Measurements from ENCODE around the gene THADA.

Gene THADA

GRCh38 chr2:43270930-43271615 lies 324.8 kb downstream of the THADA start:
- Histone ChIP-seq H3K4me3 (ENCODE audit: insufficient read depth, low read depth, low read length) (no peak overlapping the region), H3K27me3 (ENCODE audit: control insufficient read depth, insufficient read depth, low read length, poor library complexity, severe bottlenecking) (no peaks in the 10 kb centered on the region), H3K9me3 (ENCODE audit: control insufficient read depth, low read length) (no peaks in the 10 kb centered on the region), H3K4me1 (ENCODE audit: control insufficient read depth, insufficient read depth, low read length) (peaks cover 24% of the 10 kb centered on the region), H3K36me3 (ENCODE audit: control insufficient read depth, insufficient read depth, low read length) (no peaks in the 10 kb centered on the region), H3K27ac (ENCODE audit: insufficient read depth, low read depth, low read length, poor library complexity, severe bottlenecking) (no peak overlapping the region)
- WGBS, 2 experiments, result 94 to 97% methylated on average over 4 of the region's 4 CpGs

- Histone ChIP-seq H3K36me3 (ENCODE audit: control insufficient read depth, insufficient read depth, low read length) (no peaks in the 10 kb centered on the region), H3K27ac (ENCODE audit: insufficient read depth, low read depth, low read length, poor library complexity, severe bottlenecking) (no peak overlapping the region), H3K9me3 (ENCODE audit: control insufficient read depth, low read length) (no peaks in the 10 kb centered on the region), H3K4me3 (ENCODE audit: insufficient read depth, low read depth, low read length) (no peak overlapping the region), H3K27me3 (ENCODE audit: control insufficient read depth, insufficient read depth, low read length, poor library complexity, severe bottlenecking) (no peaks in the 10 kb centered on the region), H3K4me1 (ENCODE audit: control insufficient read depth, insufficient read depth, low read length) (peaks cover 24% of the 10 kb centered on the region)
- 90% methylated on average over 2 of the region's 2 CpGs for WGBS, 2 experiments
These were observed 325.4 kb downstream of the THADA start for GRCh38 chr2:43270461-43270860.

- H3K27me3 ChIP-seq (ENCODE audit: control insufficient read depth, insufficient read depth, low read length, poor library complexity, severe bottlenecking), result no peaks in the 10 kb centered on the region
- no peak overlapping the region for H3K27ac ChIP-seq (ENCODE audit: insufficient read depth, low read depth, low read length, poor library complexity, severe bottlenecking)
- no peaks in the 10 kb centered on the region for H3K36me3 ChIP-seq (ENCODE audit: control insufficient read depth, insufficient read depth, low read length)
- H3K4me3 ChIP-seq (ENCODE audit: insufficient read depth, low read depth, low read length), result no peak overlapping the region
- peaks cover 31% of the 10 kb centered on the region for H3K4me1 ChIP-seq (ENCODE audit: control insufficient read depth, insufficient read depth, low read length)
- WGBS, 2 experiments, result 82 to 91% methylated on average over 3 of the region's 3 CpGs
- no peaks in the 10 kb centered on the region for H3K9me3 ChIP-seq (ENCODE audit: control insufficient read depth, low read length)
These were observed 326.1 kb downstream of the THADA start for GRCh38 chr2:43269706-43270105.

- no peaks in the 10 kb centered on the region for H3K36me3 ChIP-seq (ENCODE audit: control insufficient read depth, insufficient read depth, low read length)
- no peaks in the 10 kb centered on the region for H3K27me3 ChIP-seq (ENCODE audit: control insufficient read depth, insufficient read depth, low read length, poor library complexity, severe bottlenecking)
- H3K4me1 ChIP-seq (ENCODE audit: control insufficient read depth, insufficient read depth, low read length), result peaks cover 30% of the 10 kb centered on the region
- H3K4me3 ChIP-seq (ENCODE audit: insufficient read depth, low read depth, low read length), result no peak overlapping the region
- WGBS, 2 experiments, result 73 to 77% methylated on average over 14 of the region's 14 CpGs
- H3K9me3 ChIP-seq (ENCODE audit: control insufficient read depth, low read length), result no peaks in the 10 kb centered on the region
- H3K27ac ChIP-seq (ENCODE audit: insufficient read depth, low read depth, low read length, poor library complexity, severe bottlenecking), result no peak overlapping the region
These were observed 326.7 kb downstream of the THADA start for GRCh38 chr2:43269074-43269572.

GRCh38 chr2:43268066-43268953 lies 327.5 kb downstream of the THADA start:
- 87 to 88% methylated on average over 10 of the region's 10 CpGs for WGBS, 2 experiments
- H3K36me3 ChIP-seq (ENCODE audit: control insufficient read depth, insufficient read depth, low read length), result no peaks in the 10 kb centered on the region
- peaks cover 26% of the 10 kb centered on the region for H3K4me1 ChIP-seq (ENCODE audit: control insufficient read depth, insufficient read depth, low read length)
- no peak overlapping the region for H3K4me3 ChIP-seq (ENCODE audit: insufficient read depth, low read depth, low read length)
- H3K27ac ChIP-seq (ENCODE audit: insufficient read depth, low read depth, low read length, poor library complexity, severe bottlenecking), result no peak overlapping the region
- H3K9me3 ChIP-seq (ENCODE audit: control insufficient read depth, low read length), result no peaks in the 10 kb centered on the region
- H3K27me3 ChIP-seq (ENCODE audit: control insufficient read depth, insufficient read depth, low read length, poor library complexity, severe bottlenecking), result no peaks in the 10 kb centered on the region

GRCh38 chr2:43267381-43267780 lies 328.5 kb downstream of the THADA start:
- Histone ChIP-seq H3K27me3 (ENCODE audit: control insufficient read depth, insufficient read depth, low read length, poor library complexity, severe bottlenecking) (no peaks in the 10 kb centered on the region), H3K4me3 (ENCODE audit: insufficient read depth, low read depth, low read length) (no peak overlapping the region), H3K9me3 (ENCODE audit: control insufficient read depth, low read length) (no peaks in the 10 kb centered on the region), H3K4me1 (ENCODE audit: control insufficient read depth, insufficient read depth, low read length) (peaks cover 26% of the 10 kb centered on the region), H3K36me3 (ENCODE audit: control insufficient read depth, insufficient read depth, low read length) (no peaks in the 10 kb centered on the region), H3K27ac (ENCODE audit: insufficient read depth, low read depth, low read length, poor library complexity, severe bottlenecking) (no peak overlapping the region)
- 96 to 98% methylated on average over 7 of the region's 7 CpGs for WGBS, 2 experiments

- 91 to 95% methylated on average over 4 of the region's 4 CpGs for WGBS, 2 experiments
- Histone ChIP-seq H3K4me1 (ENCODE audit: control insufficient read depth, insufficient read depth, low read length) (peaks cover 26% of the 10 kb centered on the region), H3K36me3 (ENCODE audit: control insufficient read depth, insufficient read depth, low read length) (no peaks in the 10 kb centered on the region), H3K9me3 (ENCODE audit: control insufficient read depth, low read length) (no peaks in the 10 kb centered on the region), H3K4me3 (ENCODE audit: insufficient read depth, low read depth, low read length) (no peak overlapping the region), H3K27me3 (ENCODE audit: control insufficient read depth, insufficient read depth, low read length, poor library complexity, severe bottlenecking) (no peaks in the 10 kb centered on the region), H3K27ac (ENCODE audit: insufficient read depth, low read depth, low read length, poor library complexity, severe bottlenecking) (no peak overlapping the region)
These were observed 329.1 kb downstream of the THADA start for GRCh38 chr2:43266711-43267111.

- Histone ChIP-seq H3K27ac (ENCODE audit: insufficient read depth, low read depth, low read length, poor library complexity, severe bottlenecking) (no peak overlapping the region), H3K4me1 (ENCODE audit: control insufficient read depth, insufficient read depth, low read length) (peaks cover 26% of the 10 kb centered on the region), H3K36me3 (ENCODE audit: control insufficient read depth, insufficient read depth, low read length) (no peaks in the 10 kb centered on the region), H3K9me3 (ENCODE audit: control insufficient read depth, low read length) (no peaks in the 10 kb centered on the region), H3K4me3 (ENCODE audit: insufficient read depth, low read depth, low read length) (no peak overlapping the region), H3K27me3 (ENCODE audit: control insufficient read depth, insufficient read depth, low read length, poor library complexity, severe bottlenecking) (no peaks in the 10 kb centered on the region)
- 72 to 76% methylated on average over 9 of the region's 9 CpGs for WGBS, 2 experiments
These were observed 330.4 kb downstream of the THADA start for GRCh38 chr2:43265421-43265820.

GRCh38 chr2:43265001-43265400 lies 330.8 kb downstream of the THADA start:
- Histone ChIP-seq H3K4me1 (ENCODE audit: control insufficient read depth, insufficient read depth, low read length) (peaks cover 26% of the 10 kb centered on the region), H3K27ac (ENCODE audit: insufficient read depth, low read depth, low read length, poor library complexity, severe bottlenecking) (no peak overlapping the region), H3K36me3 (ENCODE audit: control insufficient read depth, insufficient read depth, low read length) (no peaks in the 10 kb centered on the region), H3K9me3 (ENCODE audit: control insufficient read depth, low read length) (no peaks in the 10 kb centered on the region), H3K27me3 (ENCODE audit: control insufficient read depth, insufficient read depth, low read length, poor library complexity, severe bottlenecking) (no peaks in the 10 kb centered on the region), H3K4me3 (ENCODE audit: insufficient read depth, low read depth, low read length) (no peak overlapping the region)
- 93 to 95% methylated on average over 4 to 5 of the region's 5 CpGs for whole genome bisulfite sequencing, 2 experiments

GRCh38 chr2:43262951-43263350 lies 332.9 kb downstream of the THADA start:
- H3K27me3 ChIP-seq (ENCODE audit: control insufficient read depth, insufficient read depth, low read length, poor library complexity, severe bottlenecking), result no peaks in the 10 kb centered on the region
- H3K4me3 ChIP-seq (ENCODE audit: insufficient read depth, low read depth, low read length), result no peak overlapping the region
- no peak overlapping the region for H3K27ac ChIP-seq (ENCODE audit: insufficient read depth, low read depth, low read length, poor library complexity, severe bottlenecking)
- no peaks in the 10 kb centered on the region for H3K9me3 ChIP-seq (ENCODE audit: control insufficient read depth, low read length)
- no peaks in the 10 kb centered on the region for H3K36me3 ChIP-seq (ENCODE audit: control insufficient read depth, insufficient read depth, low read length)
- H3K4me1 ChIP-seq (ENCODE audit: control insufficient read depth, insufficient read depth, low read length), result peaks cover 7% of the 10 kb centered on the region
- 95 to 97% methylated on average over 5 to 6 of the region's 6 CpGs for WGBS, 2 experiments
